K562 (cell line): ENCODE measurements around the gene SNX30. TPM values are rescaled to one million over a fixed set of nuclear protein-coding genes. Genes with fewer than 3 reads are reported as not detected.

Experiments
- BMI1 ChIP-seq: fragments of 150-350 bp; IDR thresholded peaks from 2 replicates; pipeline ENCODE4 v1.6.1; 2014; ENCODE audit warnings: low read length
- COPS2 ChIP-seq: fragments of 450-650 bp; conservative IDR thresholded peaks from 2 replicates; pipeline ENCODE4 v1.6.1; 2016; ENCODE audit warnings: mild to moderate bottlenecking, moderate library complexity
- ELF4 ChIP-seq: fragments of 450-650 bp; formaldehyde crosslinking; IDR thresholded peaks from 2 replicates; pipeline ENCODE4 v1.4.0; 2022; ENCODE audit warnings: missing genetic modification characterization
- GABPA ChIP-seq: fragments of 200-800 bp; sonication (Bioruptor generic); conservative IDR thresholded peaks from 2 replicates; pipeline ENCODE4 v1.6.1; 2016; ENCODE audit warnings: low read depth, missing genetic modification characterization, missing compliant biosample characterization
- GABPB2 ChIP-seq: fragments of 250-450 bp; sonication (Bioruptor Pico); conservative IDR thresholded peaks from 2 replicates; pipeline ENCODE4 v1.5.1; 2021; ENCODE audit warnings: mild to moderate bottlenecking
- JUN ChIP-seq, 2 experiments: sonication (generic) in 1 of 2; formaldehyde crosslinking in 1 of 2; IDR thresholded peaks; 2 replicates each; pipeline versions ENCODE4 v1.6.1 to v1.8.0; 2012 to 2022; ENCODE audit warnings: borderline replicate concordance in 2 of 2, mild to moderate bottlenecking in 2 of 2, improper control_type of control experiment in 1 of 2, low read depth in 1 of 2, low read length in 1 of 2, missing genetic modification reagents in 1 of 2
- MTA3 ChIP-seq: fragments of 450-650 bp; formaldehyde crosslinking; IDR thresholded peaks from 2 replicates; pipeline ENCODE4 v1.6.1; 2017; ENCODE audit warnings: mild to moderate bottlenecking, borderline replicate concordance
- NCOA4 ChIP-seq: fragments of 450-650 bp; IDR thresholded peaks from 2 replicates; pipeline ENCODE4 v1.6.1; 2018; ENCODE audit warnings: mild to moderate bottlenecking; ENCODE audit not compliant: partially characterized antibody
- NFIX ChIP-seq: fragments of 250-450 bp; sonication (Bioruptor Pico); IDR thresholded peaks from 2 replicates; pipeline ENCODE4 v1.4.0; 2020; ENCODE audit warnings: low read depth, mild to moderate bottlenecking, moderate library complexity
- PPARD ChIP-seq: fragments of 250-450 bp; sonication (Bioruptor Pico); IDR thresholded peaks from 2 replicates; pipeline ENCODE4 v1.8.0; 2022; ENCODE audit warnings: inconsistent platforms, mild to moderate bottlenecking, moderate library complexity
- RBBP5 ChIP-seq: fragments of 200-600 bp; sonication (generic); IDR thresholded peaks from 2 replicates; pipeline ENCODE4 v1.6.1; 2012; ENCODE audit warnings: borderline replicate concordance, mild to moderate bottlenecking, low read length, control low read depth, inconsistent platforms; ENCODE audit not compliant: insufficient read depth, poor library complexity, severe bottlenecking
- RNF2 ChIP-seq: sonication (generic); IDR thresholded peaks from 2 replicates; pipeline ENCODE4 v1.6.1; 2016
- SAFB2 ChIP-seq: fragments of 200-400 bp; formaldehyde crosslinking; IDR thresholded peaks from 2 replicates; pipeline ENCODE4 v1.6.1; 2018; ENCODE audit warnings: borderline replicate concordance, low read length, low read depth, moderate library complexity; ENCODE audit not compliant: severe bottlenecking
- SMAD4 ChIP-seq: fragments of 250-450 bp; sonication (Bioruptor Pico); conservative IDR thresholded peaks from 2 replicates; pipeline ENCODE4 v1.8.0; 2021; ENCODE audit warnings: inconsistent platforms, mild to moderate bottlenecking, moderate library complexity
- SRF ChIP-seq, 2 experiments: fragments of 250-450, 450-650 bp in 1 of 2; sonication (Bioruptor Pico) in 1 of 2; sonication (generic) in 1 of 2; formaldehyde crosslinking; IDR thresholded peaks; 2 replicates each; pipeline versions ENCODE4 v1.5.0 to v1.5.1; 2020 to 2022; ENCODE audit warnings: mild to moderate bottlenecking in 1 of 2, missing genetic modification reagents in 1 of 2
- ZC3H4 ChIP-seq: sonication (generic); formaldehyde crosslinking; IDR thresholded peaks from 2 replicates; pipeline ENCODE4 v1.9.0; 2021; ENCODE audit warnings: missing genetic modification reagents, borderline replicate concordance
- ZNF146 ChIP-seq: IDR thresholded peaks from one replicate; pipeline ENCODE4 v1.6.1; 2018; ENCODE audit warnings: missing compliant biosample characterization; ENCODE audit not compliant: unreplicated experiment
- ZNF354B ChIP-seq: fragments of 250-450 bp; sonication (Bioruptor Pico); IDR thresholded peaks from 2 replicates; pipeline ENCODE4 v1.4.0; 2020
- polyA plus RNA-seq, 8 experiments: library from polyadenylated mRNA; depleted of rRNA in 4 of 8; stranded (reverse) in 5 of 8; unstranded in 3 of 8; fragments of >200 nt; fragmentation: Nextera tagmentation in 2 of 8; fragmentation: Illumina TruSeq in 1 of 8; extraction: Ambion mirVana in 2 of 8; extraction: Trizol in 1 of 8; gene quantifications; 2 replicates each; pipeline versions ENCODE4 v1.2.1 to v1.2.3, GENCODE V29; 2011 to 2014; ENCODE audit warnings: inconsistent platforms in 1 of 8, missing spikeins in 1 of 8
- total RNA-seq, 7 experiments: library from RNA; depleted of rRNA in 6 of 7; stranded (reverse); fragments of >200 nt in 6 of 7; fragmentation: Illumina TruSeq in 2 of 7; extraction: Trizol in 2 of 7; gene quantifications; 2 replicates each; pipeline versions ENCODE4 v1.2.1 to v1.2.3, GENCODE V29; 2011 to 2021; ENCODE audit warnings: low replicate concordance in 1 of 7
- TF ChIP-seq, protein P1 (sequence below): fragments of 450-650 bp; IDR thresholded peaks from 2 replicates; pipeline ENCODE4 v1.6.1; 2016; ENCODE audit warnings: mild to moderate bottlenecking
- TF ChIP-seq, protein P2 (sequence below), 3 experiments: fragments of 200-800 bp in 1 of 3; sonication (Bioruptor generic) in 1 of 3; sonication (generic) in 1 of 3; formaldehyde crosslinking in 1 of 3; IDR thresholded peaks; 2 replicates each; pipeline versions ENCODE4 v1.6.1 to v1.8.0; 2016 to 2022; ENCODE audit warnings: mild to moderate bottlenecking in 2 of 3, missing compliant biosample characterization in 2 of 3, missing genetic modification characterization in 2 of 3, missing genetic modification reagents in 1 of 3
- TF ChIP-seq, protein P3 (sequence below): sonication (generic); formaldehyde crosslinking; IDR thresholded peaks from 2 replicates; pipeline ENCODE4 v1.8.1; 2023; ENCODE audit warnings: mild to moderate bottlenecking, missing genetic modification reagents

Gene SNX30
- total and polyA plus RNA-seq, 9 of the 15 experiments (the other 6 are each of a cell fraction or from before 2014, with no cell fraction given): 0.76 to 5.9 (median 3.3) TPM

DNA sequence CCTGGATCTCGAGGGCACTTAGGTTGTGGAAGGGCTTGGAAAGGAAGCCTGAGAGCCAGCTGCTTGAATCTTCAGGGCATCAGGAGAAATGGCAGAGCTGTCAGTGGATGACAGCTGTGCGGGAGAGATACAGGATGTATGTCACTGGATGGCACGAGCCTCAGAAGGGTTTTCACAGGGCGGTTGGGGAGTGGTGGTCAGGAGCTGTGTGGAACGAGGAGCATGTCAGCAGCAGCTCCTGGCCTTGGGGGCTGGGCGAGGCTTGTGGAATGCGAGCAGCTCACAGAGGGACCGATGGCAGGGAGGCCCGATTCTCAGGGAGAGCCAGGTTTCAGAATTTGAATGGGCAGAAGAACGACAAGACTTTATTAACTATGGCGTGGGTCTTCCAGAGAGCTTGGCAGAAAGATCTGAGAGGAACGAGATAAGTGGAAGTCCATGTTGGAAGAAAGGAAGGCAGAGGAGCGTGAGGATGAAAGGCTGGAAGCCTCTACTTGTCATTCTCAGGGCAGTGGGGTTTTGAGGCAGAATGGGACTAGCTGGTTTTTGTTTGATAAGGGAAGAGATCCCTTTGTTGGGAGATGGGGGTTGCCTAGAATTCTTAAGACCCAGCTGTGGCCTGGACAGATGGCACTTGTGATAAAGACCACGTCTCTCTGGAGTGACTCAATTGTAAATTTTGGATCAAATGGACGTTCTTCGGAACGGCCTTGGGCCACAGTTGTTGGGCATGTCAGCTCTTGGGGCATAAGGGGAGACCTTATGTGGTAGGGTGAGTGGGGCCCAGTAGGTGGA is 60.3 kb downstream of the SNX30 start (continued):
- TF ChIP-seq COPS2: no peak
- no peak for TF ChIP-seq ZNF146 (CRISPR knock-in tag)
- TF ChIP-seq, protein P1, sequence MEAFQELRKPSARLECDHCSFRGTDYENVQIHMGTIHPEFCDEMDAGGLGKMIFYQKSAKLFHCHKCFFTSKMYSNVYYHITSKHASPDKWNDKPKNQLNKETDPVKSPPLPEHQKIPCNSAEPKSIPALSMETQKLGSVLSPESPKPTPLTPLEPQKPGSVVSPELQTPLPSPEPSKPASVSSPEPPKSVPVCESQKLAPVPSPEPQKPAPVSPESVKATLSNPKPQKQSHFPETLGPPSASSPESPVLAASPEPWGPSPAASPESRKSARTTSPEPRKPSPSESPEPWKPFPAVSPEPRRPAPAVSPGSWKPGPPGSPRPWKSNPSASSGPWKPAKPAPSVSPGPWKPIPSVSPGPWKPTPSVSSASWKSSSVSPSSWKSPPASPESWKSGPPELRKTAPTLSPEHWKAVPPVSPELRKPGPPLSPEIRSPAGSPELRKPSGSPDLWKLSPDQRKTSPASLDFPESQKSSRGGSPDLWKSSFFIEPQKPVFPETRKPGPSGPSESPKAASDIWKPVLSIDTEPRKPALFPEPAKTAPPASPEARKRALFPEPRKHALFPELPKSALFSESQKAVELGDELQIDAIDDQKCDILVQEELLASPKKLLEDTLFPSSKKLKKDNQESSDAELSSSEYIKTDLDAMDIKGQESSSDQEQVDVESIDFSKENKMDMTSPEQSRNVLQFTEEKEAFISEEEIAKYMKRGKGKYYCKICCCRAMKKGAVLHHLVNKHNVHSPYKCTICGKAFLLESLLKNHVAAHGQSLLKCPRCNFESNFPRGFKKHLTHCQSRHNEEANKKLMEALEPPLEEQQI: no peak
- TF ChIP-seq, protein P2, sequence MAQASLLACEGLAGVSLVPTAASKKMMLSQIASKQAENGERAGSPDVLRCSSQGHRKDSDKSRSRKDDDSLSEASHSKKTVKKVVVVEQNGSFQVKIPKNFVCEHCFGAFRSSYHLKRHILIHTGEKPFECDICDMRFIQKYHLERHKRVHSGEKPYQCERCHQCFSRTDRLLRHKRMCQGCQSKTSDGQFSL (CRISPR knock-in tag; IDR thresholded peaks at IDR 0.05): no peak
- TF ChIP-seq, protein P2 (tag; IDR thresholded peaks at IDR 0.05): no peak
- no peak for TF ChIP-seq MTA3
- TF ChIP-seq NFIX: no peak
- no peak for TF ChIP-seq JUN (IDR thresholded peaks at IDR 0.05; ENCODE audit: borderline replicate concordance, low read depth, low read length)
- no peak for TF ChIP-seq JUN (CRISPR knock-in tag; IDR thresholded peaks at IDR 0.05; ENCODE audit: borderline replicate concordance)
- no peak for TF ChIP-seq SAFB2
- no peak; the same call in 1 of the 2 replicates for TF ChIP-seq SMAD4
- TF ChIP-seq ZC3H4 (CRISPR knock-in tag): no peak
- peak; percentile 64; the same call in 1 of the 2 replicates for TF ChIP-seq RNF2
- no peak for TF ChIP-seq GABPB2 (CRISPR knock-in tag)
- no peak for TF ChIP-seq PPARD
- no peak for TF ChIP-seq BMI1
- TF ChIP-seq SRF (CRISPR knock-in tag; IDR thresholded peaks at IDR 0.05): no peak
- TF ChIP-seq, protein P3, sequence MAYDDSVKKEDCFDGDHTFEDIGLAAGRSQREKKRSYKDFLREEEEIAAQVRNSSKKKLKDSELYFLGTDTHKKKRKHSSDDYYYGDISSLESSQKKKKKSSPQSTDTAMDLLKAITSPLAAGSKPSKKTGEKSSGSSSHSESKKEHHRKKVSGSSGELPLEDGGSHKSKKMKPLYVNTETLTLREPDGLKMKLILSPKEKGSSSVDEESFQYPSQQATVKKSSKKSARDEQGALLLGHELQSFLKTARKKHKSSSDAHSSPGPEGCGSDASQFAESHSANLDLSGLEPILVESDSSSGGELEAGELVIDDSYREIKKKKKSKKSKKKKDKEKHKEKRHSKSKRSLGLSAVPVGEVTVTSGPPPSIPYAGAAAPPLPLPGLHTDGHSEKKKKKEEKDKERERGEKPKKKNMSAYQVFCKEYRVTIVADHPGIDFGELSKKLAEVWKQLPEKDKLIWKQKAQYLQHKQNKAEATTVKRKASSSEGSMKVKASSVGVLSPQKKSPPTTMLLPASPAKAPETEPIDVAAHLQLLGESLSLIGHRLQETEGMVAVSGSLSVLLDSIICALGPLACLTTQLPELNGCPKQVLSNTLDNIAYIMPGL (CRISPR knock-in tag): no peak
- TF ChIP-seq GABPA (tag): no peak
- no peak for TF ChIP-seq RBBP5
- TF ChIP-seq NCOA4: no peak
- TF ChIP-seq ZNF354B: no peak
- TF ChIP-seq ELF4 (CRISPR knock-in tag): no peak
